Thyroid gland (tissue), 4 donors: ENCODE data around the gene KIF21A. TPM values are rescaled to one million over a fixed set of nuclear protein-coding genes. Genes with fewer than 3 reads are reported as not detected.

ENCODE experiments used
- DNase-seq, 2 donors: peaks; one replicate each; pipeline ENCODE4 v3.0.0-alpha.2; 2019
- H3K27ac ChIP-seq, 3 donors: fragments of 200-600 bp; sonication (generic); 1 replicate in 2 of 3; 2 replicates in 1 of 3; pipeline ENCODE4 v1.5.1; 2016 to 2019; ENCODE audit warnings: mild to moderate bottlenecking in 1 of 3, moderate library complexity in 1 of 3
- H3K27me3 ChIP-seq: fragments of 200-600 bp; sonication (generic); one replicate; pipeline ENCODE4 v1.5.1; 2019
- H3K36me3 ChIP-seq, 2 donors: fragments of 200-600 bp; sonication (generic); one replicate each; pipeline ENCODE4 v1.5.1; 2016 to 2019
- H3K4me1 ChIP-seq, 2 donors: fragments of 200-600 bp; sonication (generic); one replicate each; pipeline ENCODE4 v1.5.1; 2017 to 2019
- H3K4me3 ChIP-seq, 3 donors: fragments of 200-600 bp; sonication (generic); replicated peaks in 1 of 3; 1 replicate in 2 of 3; 2 replicates in 1 of 3; pipeline ENCODE4 v1.5.1; 2016; ENCODE audit warnings: mild to moderate bottlenecking in 1 of 3
- H3K9me3 ChIP-seq: fragments of 200-600 bp; sonication (generic); one replicate; pipeline ENCODE4 v1.5.1; 2017
- POLR2A ChIP-seq, 2 donors: fragments of 450-650 bp; IDR thresholded peaks; one replicate each; pipeline ENCODE4 v1.6.1; 2017; ENCODE audit warnings: antibody characterized with exemption in 2 of 2, mild to moderate bottlenecking in 2 of 2, moderate library complexity in 1 of 2
- WGBS, 2 donors: methylation state at CpG; one replicate each; pipeline ENCODE4 v1.1.5; 2017; 5-methylcytosine and 5-hydroxymethylcytosine counted together
- intact Hi-C: fragments of 100-400 bp; cut with DNase I; formaldehyde crosslinking; loops from one replicate; pipeline ENCODE4 v1.15.1; 2023
- total RNA-seq, 4 donors: library from RNA; depleted of rRNA; stranded (reverse); fragments of >200 nt; gene quantifications; one replicate each; pipeline ENCODE4 v1.2.3, GENCODE V29; 2016
- TF ChIP-seq, protein P1 (sequence below), 6 experiments: fragments of 200-600 bp in 3 of 6; fragments of 450-650 bp in 3 of 6; sonication (generic) in 3 of 6; IDR thresholded peaks; one replicate each; pipeline ENCODE4 v1.5.1; 2016 to 2019; ENCODE audit warnings: antibody characterized with exemption in 6 of 6, mild to moderate bottlenecking in 2 of 6, inconsistent platforms in 1 of 6, moderate library complexity in 1 of 6

Gene KIF21A
- total RNA-seq, 4 donors from 2014 or later, result 17.5 to 149 (median 33.1) TPM

DNA sequence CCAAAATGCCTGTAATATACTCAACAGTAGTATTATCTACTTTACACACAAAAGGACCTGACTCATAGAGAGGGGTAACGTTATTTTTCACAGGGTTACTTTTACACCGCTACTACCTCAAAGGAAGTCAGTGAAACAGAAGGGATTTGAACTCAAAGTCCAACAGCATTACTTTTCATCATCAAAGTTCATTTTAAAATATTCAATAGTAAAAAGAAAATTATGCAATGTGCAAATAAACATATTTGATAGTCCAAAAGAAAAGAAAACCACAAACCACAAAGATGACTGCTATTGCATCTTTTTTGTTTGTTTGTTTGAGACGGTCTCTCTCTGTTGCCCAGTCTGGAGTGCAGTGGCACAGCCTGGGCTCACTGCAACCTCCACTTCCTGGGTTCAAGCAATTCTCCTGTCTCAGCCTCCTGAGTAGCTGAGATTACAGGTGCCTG is 15.5 kb downstream of the KIF21A start:
- H3K27me3 ChIP-seq, result no peaks in the 10 kb centered on the region
- no peak overlapping the region for H3K4me3 ChIP-seq
- intact Hi-C loops, result no loop called here
- no peaks in the 10 kb centered on the region for H3K4me1 ChIP-seq
- WGBS, 2 donors, result 88 to 91% methylated on average over 3 of the region's 3 CpGs
- DNase-seq, result no peak
- no peaks in the 10 kb centered on the region for H3K9me3 ChIP-seq
- no peak overlapping the region for H3K27ac ChIP-seq
- TF ChIP-seq POLR2A (IDR thresholded peaks at IDR 0.05), result no peak
- TF ChIP-seq, protein P1, sequence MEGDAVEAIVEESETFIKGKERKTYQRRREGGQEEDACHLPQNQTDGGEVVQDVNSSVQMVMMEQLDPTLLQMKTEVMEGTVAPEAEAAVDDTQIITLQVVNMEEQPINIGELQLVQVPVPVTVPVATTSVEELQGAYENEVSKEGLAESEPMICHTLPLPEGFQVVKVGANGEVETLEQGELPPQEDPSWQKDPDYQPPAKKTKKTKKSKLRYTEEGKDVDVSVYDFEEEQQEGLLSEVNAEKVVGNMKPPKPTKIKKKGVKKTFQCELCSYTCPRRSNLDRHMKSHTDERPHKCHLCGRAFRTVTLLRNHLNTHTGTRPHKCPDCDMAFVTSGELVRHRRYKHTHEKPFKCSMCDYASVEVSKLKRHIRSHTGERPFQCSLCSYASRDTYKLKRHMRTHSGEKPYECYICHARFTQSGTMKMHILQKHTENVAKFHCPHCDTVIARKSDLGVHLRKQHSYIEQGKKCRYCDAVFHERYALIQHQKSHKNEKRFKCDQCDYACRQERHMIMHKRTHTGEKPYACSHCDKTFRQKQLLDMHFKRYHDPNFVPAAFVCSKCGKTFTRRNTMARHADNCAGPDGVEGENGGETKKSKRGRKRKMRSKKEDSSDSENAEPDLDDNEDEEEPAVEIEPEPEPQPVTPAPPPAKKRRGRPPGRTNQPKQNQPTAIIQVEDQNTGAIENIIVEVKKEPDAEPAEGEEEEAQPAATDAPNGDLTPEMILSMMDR (IDR thresholded peaks at IDR 0.05), result no peak
- no peaks in the 10 kb centered on the region for H3K36me3 ChIP-seq

DNA sequence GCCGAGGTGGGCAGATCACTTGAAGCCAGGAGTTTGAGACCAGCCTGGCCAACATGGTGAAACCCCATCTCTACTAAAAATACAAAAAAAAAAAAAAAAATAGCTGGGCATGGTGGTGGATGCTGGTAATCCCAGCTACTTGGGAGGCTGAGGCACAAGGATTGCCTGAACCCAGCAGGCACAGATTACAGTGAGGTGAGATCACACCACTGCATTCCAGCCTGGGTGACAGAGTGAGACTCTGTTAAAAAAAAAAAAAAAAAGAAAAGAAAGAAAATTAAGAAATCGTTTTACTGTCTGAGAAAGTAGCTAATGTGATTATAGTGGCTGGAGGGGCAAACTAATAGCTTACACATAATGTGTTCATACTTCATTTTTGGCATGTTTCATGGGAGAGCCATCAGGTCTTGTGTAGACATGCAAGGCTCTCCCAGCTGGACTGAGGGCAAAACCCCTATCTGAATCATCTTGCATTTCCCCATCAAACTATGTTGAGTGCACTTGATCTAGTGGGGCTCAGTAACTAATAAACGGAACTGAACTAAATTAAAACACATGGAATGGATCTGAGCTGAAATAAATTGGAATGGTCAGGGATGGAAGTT is 16.2 kb downstream of the KIF21A start:
- intact Hi-C loops, result no loop called here
- Histone ChIP-seq H3K27ac (no peak overlapping the region), H3K4me3 (no peak overlapping the region), H3K4me1 (no peaks in the 10 kb centered on the region), H3K27me3 (no peaks in the 10 kb centered on the region), H3K9me3 (no peaks in the 10 kb centered on the region), H3K36me3 (no peaks in the 10 kb centered on the region)
- DNase-seq, result no peak
- WGBS, 2 donors, result 86 to 89% methylated on average over 3 of the region's 3 CpGs
- TF ChIP-seq, protein P1 (IDR thresholded peaks at IDR 0.05), result no peak
- TF ChIP-seq POLR2A (IDR thresholded peaks at IDR 0.05), result no peak

DNA sequence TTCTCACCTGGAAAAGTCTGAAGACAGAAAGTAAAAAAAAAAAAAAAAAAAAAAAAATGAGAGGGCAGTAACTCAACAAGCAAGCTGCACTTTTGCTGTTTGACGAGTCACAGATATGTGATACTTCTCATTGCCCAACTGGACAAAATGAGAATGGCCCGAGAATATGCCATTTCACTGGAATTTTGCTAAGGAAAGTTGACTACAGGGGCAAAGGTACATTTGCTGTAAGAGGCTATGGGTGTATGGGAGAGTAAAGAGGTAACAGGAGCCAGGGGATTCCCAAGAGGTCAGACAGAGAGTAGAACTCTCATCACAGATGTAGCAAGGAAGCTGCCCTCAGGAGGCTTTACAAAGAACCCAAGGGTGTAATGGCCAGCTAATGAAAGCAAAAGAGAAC is 22.9 kb downstream of the KIF21A start:
- no peaks in the 10 kb centered on the region for H3K36me3 ChIP-seq
- H3K9me3 ChIP-seq, result no peaks in the 10 kb centered on the region
- H3K4me3 ChIP-seq, result no peak overlapping the region
- intact Hi-C loops, result no loop called here
- no peak for TF ChIP-seq POLR2A (IDR thresholded peaks at IDR 0.05)
- TF ChIP-seq, protein P1 (IDR thresholded peaks at IDR 0.05), result no peak
- H3K27ac ChIP-seq, result no peak overlapping the region
- no peaks in the 10 kb centered on the region for H3K4me1 ChIP-seq
- H3K27me3 ChIP-seq, result no peaks in the 10 kb centered on the region
- DNase-seq, result no peak
- WGBS, 2 donors, result 95 to 96% methylated on average over 2 of the region's 2 CpGs

DNA sequence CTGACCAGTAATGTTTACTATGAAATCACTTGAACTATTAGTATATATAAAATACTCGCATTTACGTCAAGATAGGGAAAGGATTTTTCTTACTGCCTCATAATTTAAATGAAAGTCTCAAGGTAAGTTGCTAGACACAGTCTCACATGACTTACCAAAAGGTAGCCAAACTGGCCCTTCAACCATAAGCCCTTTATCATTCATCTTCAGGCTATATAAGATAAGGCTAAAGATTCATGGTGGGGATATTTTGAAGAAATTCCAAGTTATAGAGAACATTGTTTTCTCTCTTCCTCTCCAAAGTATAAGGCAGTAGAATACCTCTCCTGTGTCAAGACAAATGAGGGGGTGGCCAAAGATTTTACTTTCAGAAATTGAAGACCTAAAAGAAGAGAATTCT is 23.4 kb downstream of the KIF21A start:
- H3K9me3 ChIP-seq, result no peaks in the 10 kb centered on the region
- intact Hi-C loops, result no loop called here
- no peaks in the 10 kb centered on the region for H3K4me1 ChIP-seq
- no peaks in the 10 kb centered on the region for H3K27me3 ChIP-seq
- 97 to 100% methylated on average over 2 of the region's 2 CpGs for WGBS, 2 donors
- TF ChIP-seq, protein P1 (IDR thresholded peaks at IDR 0.05), result no peak
- no peak for TF ChIP-seq POLR2A (IDR thresholded peaks at IDR 0.05)
- no peak overlapping the region for H3K27ac ChIP-seq
- no peak overlapping the region for H3K4me3 ChIP-seq
- no peak for DNase-seq
- H3K36me3 ChIP-seq, result no peaks in the 10 kb centered on the region

DNA sequence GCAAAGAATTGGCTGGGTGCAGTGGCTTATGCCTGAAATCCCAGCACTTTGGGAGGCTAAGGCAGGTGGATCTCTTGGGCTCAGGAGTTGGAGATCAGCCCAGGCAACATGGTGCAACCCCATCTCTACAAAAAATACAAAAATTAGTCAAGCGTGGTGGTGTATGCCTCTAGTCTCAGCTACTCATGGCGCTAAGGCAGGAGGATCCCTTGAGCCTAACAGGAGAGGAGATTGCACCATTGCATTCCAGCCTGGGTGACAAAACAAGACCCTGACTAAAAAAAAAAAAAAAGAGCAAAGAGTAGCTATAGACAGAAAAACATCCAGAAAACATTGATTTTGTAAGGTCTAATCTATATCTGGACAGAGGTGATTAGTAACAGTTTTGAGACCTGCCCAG is 25.0 kb downstream of the KIF21A start:
- no peak overlapping the region for H3K27ac ChIP-seq
- no peaks in the 10 kb centered on the region for H3K36me3 ChIP-seq
- 29 to 36% methylated on average over 2 of the region's 2 CpGs for WGBS, 2 donors
- peak; percentile 50 to 59 for DNase-seq
- no peaks in the 10 kb centered on the region for H3K9me3 ChIP-seq
- H3K27me3 ChIP-seq, result no peaks in the 10 kb centered on the region
- intact Hi-C loops, result no loop called here
- no peaks in the 10 kb centered on the region for H3K4me1 ChIP-seq
- no peak overlapping the region for H3K4me3 ChIP-seq
- TF ChIP-seq, protein P1 (IDR thresholded peaks at IDR 0.05), result no peak
- TF ChIP-seq POLR2A (IDR thresholded peaks at IDR 0.05), result no peak
